GM12892 (cell line): Measurements from ENCODE around the gene RAB40B. TPM values are rescaled to one million over a fixed set of nuclear protein-coding genes. Genes with fewer than 3 reads are reported as not detected.
"Not testable (repeated sequence)": the region's sequence is repeated elsewhere in the genome, so short reads cannot be mapped to it uniquely, and the experiment has no call there.

Experiments
- DNase-seq: peaks from one replicate; pipeline ENCODE4 v3.0.0; 2011; ENCODE audit not compliant: insufficient read length
- FAIRE-seq: peaks from 2 replicates; lab custom pipeline; 2011; peaks lifted over from hg19 to GRCh38; lab: Jason Lieb, UNC
- POLR2A ChIP-seq: IDR thresholded peaks from 2 replicates; pipeline ENCODE4 v1.6.1; 2011; ENCODE audit warnings: low read depth, low read length, control low read depth
- POLR2AphosphoS5 ChIP-seq: IDR thresholded peaks from 2 replicates; pipeline ENCODE4 v1.6.1; 2011; ENCODE audit warnings: low read depth, low read length, control low read depth
- TAF1 ChIP-seq: IDR thresholded peaks from 2 replicates; pipeline ENCODE4 v1.6.1; 2011; ENCODE audit warnings: low read depth, mild to moderate bottlenecking, control low read depth, low read length, borderline replicate concordance
- polyA plus RNA-seq: library from polyadenylated mRNA; unstranded; fragments of >200 nt; gene quantifications from one replicate; pipeline ENCODE4 v1.2.1, GENCODE V29; 2012; ENCODE audit warnings: missing spikeins, inconsistent platforms; ENCODE audit not compliant: missing spikeins

The RAB40B gene, protein sequence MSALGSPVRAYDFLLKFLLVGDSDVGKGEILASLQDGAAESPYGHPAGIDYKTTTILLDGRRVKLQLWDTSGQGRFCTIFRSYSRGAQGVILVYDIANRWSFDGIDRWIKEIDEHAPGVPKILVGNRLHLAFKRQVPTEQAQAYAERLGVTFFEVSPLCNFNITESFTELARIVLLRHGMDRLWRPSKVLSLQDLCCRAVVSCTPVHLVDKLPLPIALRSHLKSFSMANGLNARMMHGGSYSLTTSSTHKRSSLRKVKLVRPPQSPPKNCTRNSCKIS
- 1.4 TPM for polyA plus RNA-seq

DNA sequence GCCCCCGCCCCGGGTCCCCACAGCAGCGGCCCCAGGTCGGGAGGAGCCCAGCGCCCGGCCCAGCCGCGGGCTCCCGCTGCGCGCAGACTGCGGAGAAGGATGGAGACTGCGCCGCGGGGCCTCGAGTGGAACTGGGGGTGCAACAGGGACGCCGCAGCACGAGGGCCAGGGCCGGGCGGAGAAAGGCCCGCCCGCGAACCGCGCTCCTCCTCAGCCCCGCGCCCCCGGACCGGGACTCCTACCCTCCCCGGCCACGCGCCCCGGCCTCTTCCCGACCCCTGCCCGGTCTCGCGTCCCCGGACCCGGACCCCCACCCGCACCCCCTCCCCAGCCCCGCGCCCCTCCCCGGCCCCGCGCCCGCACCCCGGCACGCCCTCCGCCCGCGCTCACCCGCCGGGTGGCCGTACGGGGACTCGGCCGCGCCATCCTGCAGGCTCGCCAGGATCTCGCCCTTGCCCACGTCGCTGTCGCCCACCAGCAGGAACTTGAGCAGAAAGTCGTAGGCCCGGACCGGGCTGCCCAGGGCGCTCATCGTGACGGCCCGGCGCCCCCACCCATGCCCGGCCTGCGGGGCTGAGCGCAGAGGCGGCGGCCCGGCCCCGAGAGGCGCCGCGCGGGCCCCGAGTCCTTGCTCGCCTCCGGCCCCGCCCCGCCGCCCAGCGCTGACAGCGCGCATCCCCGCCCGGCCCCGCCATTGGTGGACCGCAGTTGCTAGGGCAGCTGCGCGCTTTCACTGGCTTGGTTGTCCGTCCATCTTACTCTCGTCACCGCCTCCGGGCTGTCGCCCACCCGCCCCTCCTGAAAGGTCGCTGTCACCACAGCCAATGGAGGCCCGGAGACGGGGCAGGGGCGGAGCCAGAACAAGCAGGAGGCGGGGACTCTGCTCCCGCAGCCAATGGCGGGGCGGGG lies at the start of gene RAB40B:
RAB40B (minus strand) TSS at position 634 of the 909 bp plus-strand sequence; CDS start at position 532, 102 bp downstream.
- TF ChIP-seq POLR2AphosphoS5 (no peak), TAF1 (no peak), POLR2A (no peak)
- FAIRE-seq (peak; percentile 100), DNase-seq (peak; percentile 99)

DNA sequence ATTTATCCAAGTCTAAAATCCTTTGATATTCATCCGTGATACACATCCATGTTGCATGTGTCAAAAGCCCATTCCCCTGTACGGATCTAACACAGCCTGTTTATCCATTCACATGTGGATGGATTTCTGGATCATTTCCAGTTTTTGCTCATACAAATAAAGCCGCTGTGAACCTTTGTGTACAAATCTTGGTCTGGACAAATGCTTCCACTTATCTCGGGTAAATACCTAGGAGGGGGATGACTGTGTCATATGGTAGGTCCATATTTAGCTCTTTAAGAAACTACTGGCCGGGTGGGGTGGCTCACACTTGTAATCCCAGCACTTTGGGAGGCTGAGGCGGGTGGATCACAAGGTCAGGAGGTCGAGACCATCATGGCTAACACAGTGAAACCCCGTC lies 47.0 kb upstream of the RAB40B start:
- FAIRE-seq, result no peak
- TF ChIP-seq POLR2A, result no peak
- no peak for TF ChIP-seq TAF1
- TF ChIP-seq POLR2AphosphoS5, result no peak
- no peak for DNase-seq

DNA sequence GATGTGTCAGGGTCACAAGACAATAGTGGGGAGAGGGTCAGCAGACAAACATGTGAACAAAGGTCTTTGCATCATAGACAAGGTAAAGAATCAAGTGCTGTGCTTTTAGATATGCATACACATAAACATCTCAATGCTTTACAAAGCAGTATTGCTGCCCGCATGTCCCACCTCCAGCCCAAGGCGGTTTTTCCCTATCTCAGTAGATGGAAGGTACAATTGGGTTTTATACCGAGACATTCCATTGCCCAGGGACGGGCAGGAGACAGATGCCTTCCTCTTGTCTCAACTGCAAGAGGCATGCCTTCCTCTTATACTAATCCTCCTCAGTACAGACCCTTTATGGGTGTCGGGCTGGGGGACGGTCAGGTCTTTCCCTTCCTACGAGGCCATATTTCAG lies 46.2 kb upstream of the RAB40B start:
- not testable (repeated sequence) for DNase-seq, FAIRE-seq

DNA sequence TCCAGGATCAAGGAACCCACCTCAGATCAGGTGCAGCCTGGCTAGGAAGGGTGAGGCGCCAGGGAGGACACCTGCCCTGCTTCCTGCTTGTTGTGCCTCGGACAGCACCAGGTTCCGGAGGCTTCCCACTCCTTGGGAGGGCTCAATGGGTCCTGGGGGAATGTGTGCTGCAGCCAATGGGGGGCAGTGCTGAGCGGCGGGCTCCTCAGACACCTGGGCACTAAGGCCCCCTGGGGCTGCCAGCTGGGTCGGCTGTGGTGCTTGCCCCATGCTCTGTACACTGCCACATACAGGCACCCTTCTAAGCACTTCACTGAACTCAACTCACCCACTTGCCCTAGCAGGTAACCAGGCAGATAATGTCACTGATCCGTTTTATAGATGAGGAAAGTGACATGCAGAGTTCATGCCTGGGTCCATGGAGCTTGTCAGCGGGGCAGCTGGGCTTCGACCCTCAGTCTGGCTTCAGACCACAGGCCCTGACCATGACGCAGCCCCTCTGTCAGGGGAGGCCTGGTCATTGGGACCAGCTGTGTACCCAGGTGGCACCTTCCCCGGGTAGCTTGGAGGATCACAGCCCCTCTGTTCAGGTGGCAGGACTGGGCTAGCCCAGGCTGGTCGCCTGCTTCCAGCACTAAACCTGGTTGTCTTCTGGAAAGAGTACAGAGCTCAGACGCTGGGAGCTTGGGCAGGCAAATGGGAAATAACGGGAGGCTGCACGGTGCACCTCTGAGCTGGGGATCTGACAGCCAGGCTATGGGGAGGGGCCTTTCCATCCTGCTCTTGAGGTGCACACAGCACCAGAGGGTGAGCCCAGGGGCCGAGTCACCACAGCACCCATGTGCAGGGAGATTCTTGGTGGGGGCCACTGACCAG lies 45.1 kb upstream of the RAB40B start:
- DNase-seq (no peak), FAIRE-seq (no peak)
- TF ChIP-seq POLR2AphosphoS5 (no peak), TAF1 (no peak), POLR2A (no peak)

DNA sequence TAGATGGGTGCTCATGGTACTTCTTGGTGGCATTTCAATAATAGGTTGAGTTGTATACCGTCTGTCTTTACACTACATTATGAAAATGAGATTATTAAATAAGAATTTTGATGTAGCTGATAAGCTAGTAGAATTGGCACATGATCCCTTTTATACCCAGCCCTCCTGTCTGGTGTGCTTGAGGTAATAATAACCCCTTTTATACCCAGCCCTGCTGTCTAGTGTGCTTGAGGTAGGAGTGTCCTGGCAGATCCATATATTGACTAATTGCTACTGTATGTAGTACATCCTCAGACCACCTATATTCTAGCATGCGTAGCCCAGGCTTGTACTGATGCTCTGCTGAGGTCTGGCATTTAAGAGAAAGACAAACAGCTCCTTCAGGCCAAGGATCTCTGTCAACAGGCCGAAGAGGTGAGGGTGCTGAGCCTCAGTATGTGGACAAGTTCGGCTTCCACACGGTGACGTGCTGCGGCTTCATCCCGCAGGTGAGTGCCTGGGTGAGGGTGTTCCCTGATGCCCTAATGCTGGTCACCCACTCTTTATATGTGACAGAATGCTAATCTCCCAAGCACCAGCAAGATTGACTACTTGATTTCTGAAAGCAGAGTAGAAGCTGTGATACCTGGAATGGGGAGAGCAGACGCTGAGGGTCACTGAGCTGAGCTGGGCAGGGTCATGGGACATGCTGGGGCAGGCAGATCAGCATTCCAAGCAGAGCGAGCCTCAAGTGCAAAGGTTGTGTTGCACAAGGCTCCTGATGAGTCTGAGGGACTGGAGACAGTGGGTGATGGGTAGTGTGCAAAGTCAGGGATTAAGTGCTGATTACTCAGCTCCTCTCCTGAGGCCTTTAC lies 42.6 kb upstream of the RAB40B start:
- FAIRE-seq (no peak), DNase-seq (no peak)

DNA sequence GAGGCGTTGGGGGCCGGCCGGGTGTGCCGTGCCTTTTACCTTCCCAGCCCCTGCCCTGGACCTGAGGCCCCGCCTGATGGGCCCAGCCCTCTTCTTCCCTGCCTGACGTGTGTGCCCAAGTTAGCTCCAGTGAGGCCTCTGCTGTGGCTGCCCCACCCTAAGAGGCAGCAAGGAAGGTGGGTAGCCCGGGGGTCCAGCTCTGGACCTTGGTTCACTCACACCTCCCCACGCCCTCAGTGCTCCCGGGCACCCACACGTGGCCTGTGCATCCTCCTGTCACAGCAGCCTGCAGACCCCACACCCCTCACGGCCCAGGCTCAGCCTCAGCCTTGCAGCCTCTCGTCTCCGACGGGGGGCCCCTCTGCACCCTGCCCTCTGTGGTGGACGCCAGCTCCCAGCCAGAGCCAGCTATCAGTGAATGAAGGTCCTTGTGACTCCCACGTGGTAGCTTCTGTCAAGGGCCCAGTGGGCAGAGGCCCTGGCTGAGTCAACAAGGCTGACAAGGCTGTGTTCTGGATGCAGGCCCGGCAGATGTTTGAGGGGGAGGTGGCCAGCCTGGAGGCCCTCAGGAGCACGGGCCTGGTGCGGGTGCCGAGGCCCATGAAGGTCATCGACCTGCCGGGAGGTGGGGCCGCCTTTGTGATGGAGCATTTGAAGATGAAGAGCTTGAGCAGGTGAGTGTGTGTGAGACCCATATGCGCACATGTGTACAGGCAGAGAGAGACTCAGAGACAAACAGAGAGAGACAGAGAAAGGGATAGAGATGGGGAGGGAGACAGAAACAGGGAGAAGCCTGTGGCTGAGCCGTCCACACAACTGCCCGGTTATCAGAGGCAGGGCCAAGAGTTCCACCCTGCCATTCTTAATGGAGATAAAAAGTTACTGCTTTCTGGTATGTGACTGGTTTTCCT lies 39.7 kb upstream of the RAB40B start:
- TF ChIP-seq POLR2AphosphoS5 (no peak), TAF1 (no peak), POLR2A (no peak)
- no peak for DNase-seq
- no peak for FAIRE-seq

More for the DNA sequence above, 42.6 kb upstream of the RAB40B start:
- TF ChIP-seq POLR2AphosphoS5 (no peak), TAF1 (no peak), POLR2A (no peak)

DNA sequence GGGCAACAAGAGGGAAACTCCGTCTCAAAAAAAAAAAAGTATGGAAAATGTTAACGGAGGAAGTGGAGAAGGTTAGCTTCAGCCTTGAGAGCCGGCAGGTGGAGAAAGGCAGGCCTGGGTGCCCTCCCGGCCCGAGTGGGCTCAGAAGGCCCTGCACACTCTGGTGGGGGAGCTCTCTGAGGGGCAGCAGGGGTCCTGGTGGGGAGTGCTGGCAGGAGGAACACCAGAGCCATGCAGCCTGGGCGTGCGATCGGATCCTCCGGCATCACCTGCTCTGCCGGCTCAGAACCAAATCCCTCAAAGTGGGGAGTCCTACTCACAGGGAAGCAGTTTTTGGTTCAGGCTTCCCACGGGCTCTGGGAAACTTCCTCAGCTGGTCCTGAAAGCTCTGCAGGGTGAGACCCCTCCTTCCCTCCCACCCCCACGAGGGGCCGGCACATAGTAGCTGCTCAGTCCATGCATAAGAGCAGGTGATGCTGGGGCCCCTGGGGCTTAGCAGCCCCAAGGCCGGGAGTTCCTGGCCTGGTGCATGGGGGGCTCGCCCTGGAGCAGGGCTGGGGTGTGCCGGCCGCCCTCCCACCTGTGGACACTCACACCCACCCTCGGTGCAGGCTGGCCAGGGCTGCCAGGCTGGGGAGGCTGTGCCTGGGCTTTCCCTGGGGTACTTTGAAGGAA lies 38.1 kb upstream of the RAB40B start:
- FAIRE-seq, result no peak
- TF ChIP-seq TAF1 (no peak), POLR2AphosphoS5 (no peak), POLR2A (no peak)
- DNase-seq, result no peak

DNA sequence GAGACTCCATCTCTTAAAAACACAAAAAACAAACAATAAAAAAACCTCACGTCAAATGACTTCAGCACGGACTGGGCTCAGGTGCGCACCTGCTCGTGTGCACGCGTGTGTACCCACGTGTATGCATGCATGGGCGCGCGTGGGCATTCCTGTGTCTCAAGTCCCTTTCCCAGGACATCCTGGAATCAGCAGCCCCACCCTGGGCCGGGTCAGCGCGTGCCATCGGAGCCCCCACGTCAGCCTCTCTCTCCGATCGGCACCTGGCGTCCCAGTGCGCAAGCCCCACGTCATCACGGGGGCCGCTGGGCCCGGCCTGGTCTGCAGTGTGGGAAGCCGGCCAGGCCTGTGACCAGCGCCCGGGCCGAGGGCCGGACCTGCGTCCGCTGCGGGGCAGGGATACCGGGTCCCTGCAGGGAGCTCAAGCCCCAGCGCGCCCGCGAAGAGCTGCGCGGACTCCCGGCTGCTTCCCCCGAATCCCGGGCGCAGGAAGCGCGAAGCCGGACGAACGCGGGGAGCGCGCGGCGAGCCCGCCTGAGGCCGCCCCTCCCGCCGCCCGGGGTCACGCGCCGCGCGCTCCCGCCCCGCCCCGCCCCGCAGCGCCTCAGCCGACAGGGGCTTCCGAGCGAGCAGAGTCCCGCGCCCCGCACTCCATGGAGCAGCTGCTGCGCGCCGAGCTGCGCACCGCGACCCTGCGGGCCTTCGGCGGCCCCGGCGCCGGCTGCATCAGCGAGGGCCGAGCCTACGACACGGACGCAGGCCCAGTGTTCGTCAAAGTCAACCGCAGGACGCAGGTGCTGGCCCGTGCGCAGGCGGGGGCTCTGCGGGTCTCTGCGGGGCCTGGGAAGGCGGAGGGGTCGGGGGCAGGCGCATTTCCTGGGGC lies 36.7 kb upstream of the RAB40B start, which contains the start of gene FN3K:
FN3K (plus strand) TSS at position 629 of the 880 bp plus-strand sequence; CDS start at position 651, 22 bp downstream.
- TF ChIP-seq POLR2A (no peak), TAF1 (no peak)
- DNase-seq (no peak), FAIRE-seq (no peak)
